HG03095 (cell line): ENCODE results near the gene RGL4.
"Not testable (repeated sequence)": the region's sequence is repeated elsewhere in the genome, so short reads cannot be mapped to it uniquely, and the experiment has no call there.

ENCODE experiments used
- ATAC-seq: cut with Tn5 transposase; IDR thresholded peaks from one replicate; pipeline ENCODE4 v1.9.1; 2021; ENCODE audit warnings: moderate library complexity; ENCODE audit not compliant: unreplicated experiment

The RGL4 gene

GRCh38 chr22:23690713-23691112, at the start of gene RGL4:
Gene RGL4 (plus strand): TSS chr22:23691013. CDS start chr22:23692031, 1,018 bp downstream.
- ATAC-seq = no peak

GRCh38 chr22:23646526-23646925, 44.3 kb upstream of the RGL4 start:
- not testable (repeated sequence) for ATAC-seq

- ATAC-seq = no peak
Measured at GRCh38 chr22:23649071-23649501, 41.7 kb upstream of the RGL4 start.

GRCh38 chr22:23651676-23652075, 39.1 kb upstream of the RGL4 start:
- no peak for ATAC-seq

GRCh38 chr22:23652286-23652685, 38.5 kb upstream of the RGL4 start:
- no peak for ATAC-seq

GRCh38 chr22:23652711-23653110, 38.1 kb upstream of the RGL4 start:
- ATAC-seq = no peak

- no peak for ATAC-seq
Measured at GRCh38 chr22:23655891-23656475, 34.8 kb upstream of the RGL4 start.

- ATAC-seq = no peak
Measured at GRCh38 chr22:23657727-23658126, 33.1 kb upstream of the RGL4 start.

GRCh38 chr22:23660381-23660780, 30.4 kb upstream of the RGL4 start:
- not testable (repeated sequence) for ATAC-seq

- no peak for ATAC-seq
Measured at GRCh38 chr22:23670378-23671295, 20.2 kb upstream of the RGL4 start.

- not testable (repeated sequence) for ATAC-seq
Measured at GRCh38 chr22:23671387-23671786, 19.4 kb upstream of the RGL4 start.

GRCh38 chr22:23672307-23673049, 18.3 kb upstream of the RGL4 start:
- not testable (repeated sequence) for ATAC-seq

- no peak for ATAC-seq
Measured at GRCh38 chr22:23673050-23673620, 17.7 kb upstream of the RGL4 start.

- ATAC-seq = no peak
Measured at GRCh38 chr22:23673826-23674690, 16.8 kb upstream of the RGL4 start.

- not testable (repeated sequence) for ATAC-seq
Measured at GRCh38 chr22:23674886-23675501, 15.8 kb upstream of the RGL4 start.

- no peak for ATAC-seq
Measured at GRCh38 chr22:23675502-23676415, 15.1 kb upstream of the RGL4 start.

GRCh38 chr22:23676841-23677700, 13.7 kb upstream of the RGL4 start:
- not testable (repeated sequence) for ATAC-seq

GRCh38 chr22:23677701-23677995, 13.2 kb upstream of the RGL4 start:
- ATAC-seq = no peak
